Lung (tissue), 12 donors: ENCODE results near the gene DSN1. TPM values are rescaled to one million over a fixed set of nuclear protein-coding genes. Genes with fewer than 3 reads are reported as not detected.

Experiments used
- ATAC-seq: fragments of 200-7000 bp; cut with Tn5 transposase; one replicate; pipeline ENCODE4 v1.9.1; 2020; ENCODE audit warnings: moderate number of reproducible peaks; ENCODE audit not compliant: insufficient read depth, low FRiP score
- DNase-seq, 3 donors: peaks; one replicate each; pipeline ENCODE4 v3.0.0-alpha.2; 2013 to 2017
- H3K27ac ChIP-seq, 2 donors: one replicate each; pipeline ENCODE4 v1.5.1; 2013; ENCODE audit warnings: mild to moderate bottlenecking in 2 of 2, moderate library complexity in 2 of 2, control low read depth in 1 of 2, inconsistent platforms in 1 of 2, low read depth in 1 of 2, low read length in 1 of 2
- H3K27me3 ChIP-seq, 3 donors: one replicate each; pipeline ENCODE4 v1.5.1; 2013; ENCODE audit warnings: low read length in 2 of 3; ENCODE audit not compliant: control insufficient read depth in 3 of 3, insufficient read depth in 3 of 3
- H3K36me3 ChIP-seq, 4 donors: one replicate each; pipeline ENCODE4 v1.5.1; 2013; ENCODE audit warnings: low read length in 4 of 4, mild to moderate bottlenecking in 1 of 4, moderate library complexity in 1 of 4; ENCODE audit not compliant: control insufficient read depth in 4 of 4, insufficient read depth in 4 of 4
- H3K4me1 ChIP-seq, 5 donors: one replicate each; pipeline ENCODE4 v1.5.1; 2013; ENCODE audit warnings: low read length in 5 of 5, mild to moderate bottlenecking in 2 of 5, moderate library complexity in 1 of 5; ENCODE audit not compliant: control insufficient read depth in 5 of 5, insufficient read depth in 5 of 5
- H3K4me3 ChIP-seq: one replicate; pipeline ENCODE4 v1.5.1; 2013; ENCODE audit warnings: mild to moderate bottlenecking, control low read depth, moderate library complexity
- H3K9ac ChIP-seq, 2 donors: one replicate each; pipeline ENCODE4 v1.5.1; 2013; ENCODE audit warnings: low read length in 2 of 2, control low read depth in 1 of 2; ENCODE audit not compliant: insufficient read depth in 1 of 2
- H3K9me3 ChIP-seq, 4 donors: one replicate each; pipeline ENCODE4 v1.5.1; 2013; ENCODE audit warnings: low read length in 3 of 4, mild to moderate bottlenecking in 1 of 4, moderate library complexity in 1 of 4; ENCODE audit not compliant: control insufficient read depth in 4 of 4, insufficient read depth in 3 of 4
- CTCF ChIP-seq: IDR thresholded peaks from 2 replicates; pipeline ENCODE4 v1.5.1; 2012; ENCODE audit warnings: mild to moderate bottlenecking; ENCODE audit errors: control extremely low read depth, extremely low read depth
- WGBS, 2 donors: extraction: QIAGEN DNeasy Blood & Tissue Kit; methylation state at CpG; one replicate each; pipeline ENCODE4 v1.1.7; 2013; 5-methylcytosine and 5-hydroxymethylcytosine counted together
- polyA plus RNA-seq, 2 donors: library from polyadenylated mRNA; stranded (reverse); fragments of 200-250 nt; gene quantifications; one replicate each; pipeline ENCODE4 v1.2.1, GENCODE V29; 2013
- total RNA-seq, 2 donors: library from RNA; depleted of rRNA in 1 of 2; stranded (reverse); fragments of >200 nt in 1 of 2; gene quantifications; one replicate each; pipeline ENCODE4 v1.2.1, GENCODE V29; 2014 to 2021
- donor health status: control.
- donor health status: control.
- donor health status: Bipolar disorder and iron deficiency.
- donor health status: healthy.
- donor health status: DM: yes; HTN: yes; CAD: no.

Gene DSN1
- total and polyA plus RNA-seq, 4 donors: 5.8 to 11.0 (median 9.7) TPM

DNA sequence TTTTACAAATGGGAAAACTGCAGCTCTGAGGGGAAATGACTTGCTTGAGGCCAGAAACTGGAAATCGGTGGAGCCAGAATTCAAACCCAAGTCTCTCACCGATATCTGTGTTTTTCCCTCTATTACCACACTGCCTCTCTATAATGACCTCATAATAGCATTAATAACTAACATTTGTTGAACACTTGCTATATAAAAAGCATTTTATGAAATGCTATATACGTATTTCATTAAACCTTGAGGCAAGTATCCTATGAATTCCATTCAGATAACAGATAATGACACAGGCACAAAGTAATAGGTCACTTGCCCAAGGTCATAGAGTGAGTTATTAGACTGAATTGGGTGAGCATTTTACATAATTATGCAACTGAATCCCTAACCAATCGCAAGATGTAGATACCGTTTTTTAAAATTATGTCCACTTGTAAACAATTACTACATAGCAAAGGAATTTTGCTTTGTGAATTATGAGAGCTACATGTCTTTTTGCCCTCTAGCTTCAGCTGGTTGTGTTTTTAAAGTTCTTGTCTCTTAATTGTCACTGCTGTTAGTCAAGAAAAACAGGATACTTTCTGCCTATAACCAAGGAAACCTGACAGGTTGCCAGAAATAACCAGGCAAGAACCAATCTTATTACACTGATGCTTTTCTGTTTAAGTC lies 4.7 kb downstream of the DSN1 start:
- Histone ChIP-seq H3K9me3 (no peaks in the 10 kb centered on the region), H3K27me3 (no peaks in the 10 kb centered on the region), H3K36me3 (peaks cover 0 to 2% (median 0%) of the 10 kb centered on the region in 4 donors), H3K4me1 (peaks cover 0 to 12% (median 2%) of the 10 kb centered on the region in 5 donors), H3K4me3 (no peak overlapping the region), H3K9ac (peak overlapping the region in 1 of 2 donors; percentile 19), H3K27ac (no peak overlapping the region)
- TF ChIP-seq CTCF: no peak
- ATAC-seq (no peak), DNase-seq (peak in 2 of 3 donors; percentile 30 to 35)
- 57 to 85% methylated on average over 5 of the region's 5 CpGs for WGBS, 2 donors

DNA sequence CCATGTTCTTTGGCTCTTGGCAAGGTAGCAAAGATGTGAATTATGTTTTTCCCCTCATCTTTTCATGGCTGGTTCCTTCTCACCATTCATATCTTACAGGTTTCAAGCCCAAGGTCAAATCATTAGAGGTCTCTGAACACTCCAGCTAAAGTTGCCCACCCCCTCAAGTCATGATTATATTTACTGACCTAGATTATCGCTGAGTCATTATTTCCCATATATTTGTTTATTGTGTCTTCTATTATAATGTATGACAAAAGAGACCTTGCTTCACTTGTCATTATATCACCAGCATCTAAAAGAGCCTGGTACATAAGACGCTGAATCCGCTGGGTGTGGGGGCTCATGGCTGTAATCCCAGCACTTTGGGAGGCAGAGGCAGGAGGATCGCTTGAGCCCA lies 12.4 kb downstream of the DSN1 start:
- TF ChIP-seq CTCF: no peak
- H3K4me1 ChIP-seq: no peaks in the 10 kb centered on the region
- ATAC-seq (no peak), DNase-seq (no peak)
- H3K27me3 ChIP-seq: no peaks in the 10 kb centered on the region
- H3K4me3 ChIP-seq: no peak overlapping the region
- H3K36me3 ChIP-seq: peaks cover 0 to 9% (median 4%) of the 10 kb centered on the region in 4 donors
- 98 to 99% methylated on average over 4 of the region's 4 CpGs for WGBS, 2 donors
- no peaks in the 10 kb centered on the region for H3K9me3 ChIP-seq
- H3K9ac ChIP-seq: no peak overlapping the region
- H3K27ac ChIP-seq: no peak overlapping the region

DNA sequence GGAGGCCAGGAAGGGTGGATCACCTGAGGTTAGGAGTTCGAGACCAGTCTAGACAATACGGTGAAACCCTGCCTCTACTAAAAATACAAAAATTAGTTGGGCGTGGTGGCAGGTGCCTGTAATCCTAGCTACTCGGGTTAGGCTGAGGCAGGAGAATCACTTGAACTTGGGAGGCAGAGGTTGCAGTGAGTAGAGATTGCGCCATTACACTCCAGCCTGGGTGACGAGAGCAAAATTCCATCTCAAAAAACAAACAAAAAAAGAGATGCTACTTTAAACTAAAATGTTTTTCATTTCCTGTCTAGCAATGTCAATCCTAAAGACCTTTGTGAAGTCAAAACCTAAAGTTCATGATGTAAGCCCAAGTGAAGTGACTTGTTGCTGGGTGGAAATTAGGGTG lies 12.9 kb downstream of the DSN1 start:
- Histone ChIP-seq H3K9ac (no peak overlapping the region), H3K27me3 (no peaks in the 10 kb centered on the region), H3K4me1 (no peaks in the 10 kb centered on the region), H3K36me3 (peaks cover 0 to 9% (median 4%) of the 10 kb centered on the region in 4 donors), H3K27ac (no peak overlapping the region), H3K9me3 (no peaks in the 10 kb centered on the region), H3K4me3 (no peak overlapping the region)
- ATAC-seq (no peak), DNase-seq (no peak)
- TF ChIP-seq CTCF: no peak
- 77 to 78% methylated on average over 6 of the region's 6 CpGs for WGBS, 2 donors

DNA sequence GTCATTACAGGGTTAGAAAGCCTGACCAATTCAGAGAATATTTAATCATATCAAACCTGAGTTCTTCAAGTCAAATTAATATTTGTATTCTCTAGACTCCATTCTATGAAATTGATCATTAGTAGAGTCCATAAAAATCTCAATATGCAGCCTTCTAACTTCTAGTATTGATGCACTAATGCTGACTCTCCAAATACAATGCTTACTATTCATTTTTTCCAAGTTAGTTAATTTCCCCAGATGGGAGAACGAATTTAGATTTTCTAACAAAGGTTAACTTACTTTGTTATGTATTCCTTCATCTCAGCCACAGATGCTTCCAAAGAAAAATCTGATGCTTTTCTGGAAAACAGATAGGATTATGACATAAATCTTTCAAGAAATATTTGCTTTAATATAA lies 15.3 kb downstream of the DSN1 start:
- whole genome bisulfite sequencing, 2 donors: 93 to 98% methylated on average over 1 of the region's 1 CpG
- Histone ChIP-seq H3K27ac (peak overlapping the region in 1 of 2 donors; percentile 28), H3K36me3 (peaks cover 0 to 9% (median 4%) of the 10 kb centered on the region in 4 donors), H3K9ac (no peak overlapping the region), H3K4me1 (peaks cover 0 to 10% (median 0%) of the 10 kb centered on the region in 5 donors), H3K9me3 (no peaks in the 10 kb centered on the region), H3K4me3 (no peak overlapping the region), H3K27me3 (no peaks in the 10 kb centered on the region)
- no peak for ATAC-seq
- no peak for TF ChIP-seq CTCF
- no peak for DNase-seq
